Endometrial microvascular endothelial cells (primary cell): ENCODE data around the gene PYGL. TPM values are rescaled to one million over a fixed set of nuclear protein-coding genes. Genes with fewer than 3 reads are reported as not detected.

Experiments
- in situ Hi-C: cut with HindIII; loops from 2 replicates; pipeline ENCODE4 v1.10.0; 2017; ENCODE audit warnings: low sequenced_read_pairs, low pct_unique_long_range_greater_than_20kb; ENCODE audit errors: inconsistent ontology term
- total RNA-seq: library from RNA; depleted of rRNA; stranded (reverse); fragments of >200 nt; gene quantifications from one replicate; pipeline ENCODE4 v1.2.3, GENCODE V29; 2015; ENCODE audit errors: inconsistent ontology term

PYGL gene
- total RNA-seq, 1 donor from 2014 or later = 106 TPM

DNA sequence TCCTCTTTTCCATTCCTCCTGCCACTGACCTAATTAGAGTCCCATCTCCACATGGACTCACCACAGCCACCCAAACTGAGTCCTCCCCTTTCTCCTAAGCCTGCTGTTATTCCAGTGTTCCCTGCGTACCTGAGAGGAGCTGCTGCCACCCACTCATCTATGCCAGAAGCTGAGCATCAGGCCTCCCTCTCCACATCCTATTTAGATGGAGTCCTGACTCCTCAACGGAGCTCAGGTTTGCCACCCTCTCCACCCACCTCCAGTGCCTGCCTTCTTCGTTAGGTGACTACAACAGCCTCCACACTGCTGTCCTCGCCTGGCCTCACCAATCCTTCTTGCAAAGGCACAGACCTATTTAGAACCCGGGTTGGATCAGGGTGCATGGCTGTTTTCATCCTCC lies 87.6 kb downstream of the PYGL start:
- in situ Hi-C loops = no loop called here

DNA sequence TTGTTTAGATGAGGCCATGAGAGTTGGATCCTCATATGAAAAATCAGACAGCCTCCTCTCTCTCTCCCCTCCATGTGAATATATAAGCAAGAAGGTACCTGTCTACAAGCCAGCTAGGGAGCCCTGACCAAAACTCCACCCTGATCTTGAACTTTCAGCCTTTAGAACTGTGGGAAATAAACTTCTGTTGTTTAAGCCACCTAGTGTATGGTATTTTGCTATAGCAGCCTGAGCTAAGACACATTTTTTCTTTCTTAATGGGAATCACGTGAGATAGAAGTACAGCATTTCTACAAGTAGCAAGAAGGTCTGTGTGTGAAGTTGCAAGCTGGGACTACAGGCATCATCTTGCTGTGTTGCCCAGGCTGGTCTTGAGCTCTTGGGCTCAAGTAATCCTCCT lies 88.7 kb downstream of the PYGL start:
- in situ Hi-C loops = no loop called here

Other genes with a start within 250 kb of the PYGL start
- gene NIN, start 113.3 kb downstream of the PYGL start, total RNA-seq = 26.0 TPM
- gene ABHD12B, start 72.4 kb downstream of the PYGL start, total RNA-seq = not detected
- not detected for gene TRIM9, start 150.6 kb upstream of the PYGL start, total RNA-seq